Measurements from ENCODE around the gene MUCL3.
A peak's percentile ranks its signal among the peaks of the same experiment; 100 is the strongest.
"Not testable (repeated sequence)": the region's sequence is repeated elsewhere in the genome, so short reads cannot be mapped to it uniquely, and the experiment has no call there.

The MUCL3 gene

GRCh38 chr6:30942338-30943060 is 1.7 kb downstream of the MUCL3 start:
- no peak for DNase-seq

GRCh38 chr6:30944051-30944450 is 3.3 kb downstream of the MUCL3 start:
- no peak for DNase-seq

GRCh38 chr6:30945281-30945680 is 4.5 kb downstream of the MUCL3 start:
- no peak for DNase-seq

GRCh38 chr6:30947231-30947630 is 6.5 kb downstream of the MUCL3 start:
- DNase-seq: no peak

- no peak for DNase-seq
Observed at GRCh38 chr6:30948811-30949210, 8.0 kb downstream of the MUCL3 start.

GRCh38 chr6:30951907-30952469 is 11.2 kb downstream of the MUCL3 start:
- DNase-seq: no peak

GRCh38 chr6:30954631-30955366 is 14.0 kb downstream of the MUCL3 start:
- DNase-seq: no peak

- peak; percentile 68 for DNase-seq
Observed at GRCh38 chr6:30955367-30956042, 14.7 kb downstream of the MUCL3 start.

- no peak for DNase-seq
Observed at GRCh38 chr6:30957716-30958115, 16.9 kb downstream of the MUCL3 start.

GRCh38 chr6:30960907-30961673 is 20.3 kb downstream of the MUCL3 start:
- no peak for DNase-seq

- no peak for DNase-seq
Observed at GRCh38 chr6:30962716-30963115, 21.9 kb downstream of the MUCL3 start.

- no peak for DNase-seq
Observed at GRCh38 chr6:30963641-30964040, 22.9 kb downstream of the MUCL3 start.

- no peak for DNase-seq
Observed at GRCh38 chr6:30964075-30964474, 23.3 kb downstream of the MUCL3 start.

- DNase-seq: no peak
Observed at GRCh38 chr6:30965140-30965601, 24.4 kb downstream of the MUCL3 start.

GRCh38 chr6:30966154-30966553 is 25.4 kb downstream of the MUCL3 start:
- no peak for DNase-seq

- DNase-seq: not testable (repeated sequence)
Observed at GRCh38 chr6:30969171-30969570, 28.4 kb downstream of the MUCL3 start.

GRCh38 chr6:30970946-30971345 is 30.2 kb downstream of the MUCL3 start:
- no peak for DNase-seq

GRCh38 chr6:30972816-30973215 is 32.0 kb downstream of the MUCL3 start:
- DNase-seq: no peak

GRCh38 chr6:30974490-30975252 is 33.9 kb downstream of the MUCL3 start:
- DNase-seq: no peak

GRCh38 chr6:30979141-30979540 is 38.4 kb downstream of the MUCL3 start:
- no peak for DNase-seq

GRCh38 chr6:30979690-30980089 is 38.9 kb downstream of the MUCL3 start:
- DNase-seq: no peak
